Psoas muscle (tissue), 8 donors: Measurements from ENCODE around the gene FHAD1. TPM values are rescaled to one million over a fixed set of nuclear protein-coding genes. Genes with fewer than 3 reads are reported as not detected.

ENCODE experiments used
- ATAC-seq, 4 donors: fragments of 200-7000 bp; cut with Tn5 transposase; one replicate each; pipeline ENCODE4 v1.9.1; 2020; ENCODE audit warnings: moderate library complexity in 3 of 4, mild to moderate bottlenecking in 2 of 4
- DNase-seq, 2 donors: peaks; one replicate each; pipeline ENCODE4 v3.0.0-alpha.2; 2020
- H3K27ac ChIP-seq: fragments of 200-600 bp; one replicate; pipeline ENCODE4 v1.8.0; 2022
- H3K27me3 ChIP-seq, 3 donors: fragments of 200-600 bp in 1 of 3; one replicate each; pipeline versions ENCODE4 v1.6.1 to v1.8.0; 2013 to 2022; ENCODE audit warnings: low read length in 2 of 3, mild to moderate bottlenecking in 2 of 3, moderate library complexity in 1 of 3; ENCODE audit not compliant: insufficient read depth in 3 of 3
- H3K36me3 ChIP-seq, 2 donors: fragments of 200-600 bp in 1 of 2; one replicate each; pipeline versions ENCODE4 v1.6.1 to v1.8.0; 2013 to 2022; ENCODE audit warnings: low read depth in 1 of 2, mild to moderate bottlenecking in 1 of 2, moderate library complexity in 1 of 2; ENCODE audit not compliant: insufficient read depth in 1 of 2
- H3K4me1 ChIP-seq: fragments of 200-600 bp; one replicate; pipeline ENCODE4 v1.8.0; 2022
- H3K4me3 ChIP-seq: fragments of 200-600 bp; one replicate; pipeline ENCODE4 v1.8.0; 2022; ENCODE audit warnings: mild to moderate bottlenecking
- H3K9me3 ChIP-seq: fragments of 200-600 bp; one replicate; pipeline ENCODE4 v1.8.0; 2022
- WGBS, 3 donors: extraction: QIAGEN DNeasy Blood & Tissue Kit; methylation state at CpG; one replicate each; pipeline versions ENCODE4 v1.1.6 to v1.1.7; 2013; 5-methylcytosine and 5-hydroxymethylcytosine counted together
- intact Hi-C, 2 donors: fragments of 100-400 bp; cut with DNase I; formaldehyde crosslinking; loops; one replicate each; pipeline versions ENCODE4 v1.11.0 to v1.14.2; 2022
- polyA plus RNA-seq, 3 donors: library from polyadenylated mRNA; stranded (reverse); fragments of 200-250 nt; gene quantifications; one replicate each; pipeline ENCODE4 v1.2.3, GENCODE V29; 2013
- total RNA-seq, 4 donors: library from RNA; stranded (reverse); fragmentation: NEBNext Ultra II Directional in 2 of 4; extraction: Animal tissue kit (Norgen Biotek cat#: 25700) in 2 of 4; gene quantifications; one replicate each; pipeline versions ENCODE4 v1.2.1 to v1.2.4, GENCODE V29; 2021 to 2023
- TF ChIP-seq, protein P1 (sequence below): fragments of 200-600 bp; IDR thresholded peaks from one replicate; pipeline ENCODE4 v1.8.0; 2022; ENCODE audit warnings: antibody characterized with exemption
- donor health status: healthy with polysubstance abuse.
- donor health status: DM: no; HTN: no; CAD: no; lungs with moderate emphysema.
- donor health status: Bipolar disorder and iron deficiency.
- donor health status: healthy.
- donor health status: DM: yes; HTN: yes; CAD: no.
- donor health status: DM: no; HTN: no; CAD: no.
- donor health status: DM: no; HTN: no; CAD: no.
- donor health status: DM: yes; HTN: yes; CAD: no.

Gene FHAD1
- total and polyA plus RNA-seq, 7 donors, result 0.03 to 0.24 (median 0.06) TPM; not detected in 4

DNA sequence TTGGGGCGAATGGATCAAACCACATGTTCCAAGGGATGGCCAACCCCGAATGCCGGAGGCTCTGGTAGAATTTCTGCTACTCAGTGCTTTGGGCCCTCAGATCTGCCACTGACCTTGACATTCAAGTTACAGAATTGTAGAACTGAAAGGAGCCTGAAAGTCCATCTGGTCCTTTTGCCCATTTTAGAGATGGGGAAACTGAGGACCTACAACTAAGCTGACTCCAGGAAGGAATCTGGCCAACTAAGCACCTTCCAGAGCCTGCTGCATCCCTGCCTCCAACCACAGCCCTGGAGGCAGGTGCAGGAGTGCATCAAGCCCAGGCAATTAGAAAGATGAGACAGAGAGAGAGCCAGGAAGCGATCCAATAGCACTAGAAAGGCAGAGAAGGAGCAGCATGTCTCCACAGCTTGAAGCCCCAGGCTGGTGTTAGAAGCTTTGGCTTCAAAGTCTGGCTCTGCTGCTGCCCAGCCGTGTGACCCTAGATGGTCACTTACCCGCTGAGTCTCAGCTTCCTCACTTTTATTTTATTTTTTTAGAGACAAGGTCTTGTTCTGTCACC is 189.9 kb downstream of the FHAD1 start:
- Histone ChIP-seq H3K4me1 (no peaks in the 10 kb centered on the region), H3K27ac (no peak overlapping the region), H3K9me3 (no peaks in the 10 kb centered on the region), H3K4me3 (no peak overlapping the region), H3K27me3 (no peaks in the 10 kb centered on the region), H3K36me3 (no peaks in the 10 kb centered on the region)
- ATAC-seq, result no peak
- intact Hi-C loops, result loop anchor here in 1 of 2 donors (10.0 kb wide), 1 partner anchor 312 kb away; no protein-coding TSS in a partner anchor
- TF ChIP-seq, protein P1, sequence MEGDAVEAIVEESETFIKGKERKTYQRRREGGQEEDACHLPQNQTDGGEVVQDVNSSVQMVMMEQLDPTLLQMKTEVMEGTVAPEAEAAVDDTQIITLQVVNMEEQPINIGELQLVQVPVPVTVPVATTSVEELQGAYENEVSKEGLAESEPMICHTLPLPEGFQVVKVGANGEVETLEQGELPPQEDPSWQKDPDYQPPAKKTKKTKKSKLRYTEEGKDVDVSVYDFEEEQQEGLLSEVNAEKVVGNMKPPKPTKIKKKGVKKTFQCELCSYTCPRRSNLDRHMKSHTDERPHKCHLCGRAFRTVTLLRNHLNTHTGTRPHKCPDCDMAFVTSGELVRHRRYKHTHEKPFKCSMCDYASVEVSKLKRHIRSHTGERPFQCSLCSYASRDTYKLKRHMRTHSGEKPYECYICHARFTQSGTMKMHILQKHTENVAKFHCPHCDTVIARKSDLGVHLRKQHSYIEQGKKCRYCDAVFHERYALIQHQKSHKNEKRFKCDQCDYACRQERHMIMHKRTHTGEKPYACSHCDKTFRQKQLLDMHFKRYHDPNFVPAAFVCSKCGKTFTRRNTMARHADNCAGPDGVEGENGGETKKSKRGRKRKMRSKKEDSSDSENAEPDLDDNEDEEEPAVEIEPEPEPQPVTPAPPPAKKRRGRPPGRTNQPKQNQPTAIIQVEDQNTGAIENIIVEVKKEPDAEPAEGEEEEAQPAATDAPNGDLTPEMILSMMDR, result no peak
- no peak for DNase-seq
- 95 to 98% (median 98%) methylated on average over 6 of the region's 6 CpGs for WGBS, 3 donors

DNA sequence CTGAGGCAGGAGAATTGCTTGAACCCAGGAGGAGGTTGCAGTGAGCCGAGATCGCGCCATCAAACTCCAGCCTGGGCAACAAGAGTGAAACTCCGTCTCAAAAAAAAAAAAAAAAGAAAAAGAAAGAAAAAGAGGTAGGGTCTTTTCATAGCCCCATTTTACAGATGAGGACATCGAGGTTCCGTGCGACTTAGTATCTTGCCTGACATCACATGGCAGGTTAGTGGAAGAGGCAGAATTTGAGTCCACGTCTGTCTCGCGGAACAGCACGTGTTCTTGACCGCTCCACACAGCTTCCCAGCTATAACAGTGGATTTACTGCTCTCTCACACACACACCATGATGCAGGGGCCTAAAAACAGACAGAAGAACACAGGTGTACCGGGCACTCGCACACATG is 192.3 kb downstream of the FHAD1 start:
- TF ChIP-seq, protein P1, result no peak
- WGBS, 3 donors, result 93 to 97% (median 95%) methylated on average over 14 of the region's 14 CpGs
- H3K27ac ChIP-seq, result no peak overlapping the region
- H3K9me3 ChIP-seq, result no peaks in the 10 kb centered on the region
- DNase-seq (no peak), ATAC-seq (no peak)
- no peaks in the 10 kb centered on the region for H3K27me3 ChIP-seq
- no peak overlapping the region for H3K4me3 ChIP-seq
- no peaks in the 10 kb centered on the region for H3K4me1 ChIP-seq
- no peaks in the 10 kb centered on the region for H3K36me3 ChIP-seq
- intact Hi-C loops, result loop anchor here in 1 of 2 donors (10.0 kb wide), 1 partner anchor 315 kb away; no protein-coding TSS in a partner anchor

DNA sequence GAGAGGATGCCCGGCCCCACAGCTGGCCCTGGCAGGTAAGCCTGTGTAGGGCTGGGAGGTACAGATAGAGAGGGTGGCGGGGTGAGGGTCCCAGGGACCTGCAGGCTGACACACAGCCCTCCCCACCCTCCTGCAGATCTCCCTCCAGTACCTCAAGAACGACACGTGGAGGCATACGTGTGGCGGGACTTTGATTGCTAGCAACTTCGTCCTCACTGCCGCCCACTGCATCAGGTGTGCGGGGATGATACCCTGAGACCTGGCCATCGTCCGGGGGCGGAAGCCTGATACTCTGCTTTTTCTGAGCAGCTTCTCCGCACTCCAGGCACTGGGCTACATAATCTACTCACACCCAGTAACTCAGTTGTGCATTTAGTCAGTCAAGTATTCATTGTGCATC is 193.3 kb downstream of the FHAD1 start:
- H3K4me1 ChIP-seq, result no peaks in the 10 kb centered on the region
- no peaks in the 10 kb centered on the region for H3K27me3 ChIP-seq
- WGBS, 3 donors, result 84 to 94% (median 90%) methylated on average over 12 to 13 of the region's 13 CpGs
- H3K4me3 ChIP-seq, result no peak overlapping the region
- no peak for ATAC-seq
- H3K9me3 ChIP-seq, result no peaks in the 10 kb centered on the region
- intact Hi-C loops, result no loop called here
- no peak for DNase-seq
- TF ChIP-seq, protein P1, result no peak
- H3K36me3 ChIP-seq, result no peaks in the 10 kb centered on the region
- no peak overlapping the region for H3K27ac ChIP-seq

DNA sequence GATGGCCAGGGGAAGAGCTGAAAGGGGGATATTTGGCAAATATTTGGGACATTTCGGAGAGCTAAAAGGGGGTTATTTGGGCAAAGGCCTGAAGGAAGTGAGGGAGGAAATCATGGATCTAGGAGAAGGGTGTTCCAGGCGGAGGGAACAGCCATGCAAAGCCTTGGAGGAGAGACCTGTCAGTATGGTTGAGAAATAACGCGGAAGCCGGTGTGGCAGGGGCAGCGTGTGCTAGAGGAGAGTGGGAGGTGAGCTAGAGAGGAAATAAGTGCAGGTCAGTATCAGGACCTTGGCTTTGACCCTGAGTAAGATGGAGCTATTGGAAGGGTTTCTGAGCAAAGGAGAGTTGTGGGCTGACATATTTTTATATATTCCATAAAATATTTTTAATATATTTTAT is 194.2 kb downstream of the FHAD1 start:
- H3K9me3 ChIP-seq, result no peaks in the 10 kb centered on the region
- TF ChIP-seq, protein P1, result no peak
- H3K4me1 ChIP-seq, result no peaks in the 10 kb centered on the region
- H3K27ac ChIP-seq, result no peak overlapping the region
- no peak overlapping the region for H3K4me3 ChIP-seq
- no peak for DNase-seq
- no peak for ATAC-seq
- intact Hi-C loops, result no loop called here
- H3K36me3 ChIP-seq, result no peaks in the 10 kb centered on the region
- WGBS, 3 donors, result 84 to 96% (median 88%) methylated on average over 6 of the region's 6 CpGs
- peaks cover 0 to 3% (median 0%) of the 10 kb centered on the region in 3 donors for H3K27me3 ChIP-seq

DNA sequence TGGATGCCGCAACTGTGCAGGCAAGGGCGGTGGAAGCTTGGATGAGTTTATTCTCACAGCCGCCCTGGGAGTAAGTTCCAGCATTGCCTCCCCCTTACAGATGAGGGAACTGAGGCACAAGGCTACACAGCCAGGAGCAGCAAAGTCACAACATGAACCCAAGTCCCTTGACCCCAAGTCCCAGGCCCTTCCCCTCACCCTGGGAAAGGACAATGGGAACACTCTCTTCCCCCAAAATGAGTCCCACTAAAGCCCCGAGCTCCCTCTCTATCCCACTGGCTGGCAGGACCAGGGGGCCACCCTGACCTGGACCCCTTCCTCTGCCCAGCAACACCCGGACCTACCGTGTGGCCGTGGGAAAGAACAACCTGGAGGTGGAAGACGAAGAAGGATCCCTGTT is 195.1 kb downstream of the FHAD1 start:
- TF ChIP-seq, protein P1, result no peak
- H3K27me3 ChIP-seq, result peaks cover 0 to 3% (median 0%) of the 10 kb centered on the region in 3 donors
- ATAC-seq, result no peak
- no peaks in the 10 kb centered on the region for H3K9me3 ChIP-seq
- 87 to 90% (median 90%) methylated on average over 8 of the region's 8 CpGs for WGBS, 3 donors
- no peak overlapping the region for H3K27ac ChIP-seq
- no peaks in the 10 kb centered on the region for H3K36me3 ChIP-seq
- DNase-seq, result no peak
- H3K4me1 ChIP-seq, result no peaks in the 10 kb centered on the region
- intact Hi-C loops, result no loop called here
- no peak overlapping the region for H3K4me3 ChIP-seq
